Measurements from ENCODE around the gene CPA5. TPM values are rescaled to one million over a fixed set of nuclear protein-coding genes. Genes with fewer than 3 reads are reported as not detected.
"Not testable (repeated sequence)": the region's sequence is repeated elsewhere in the genome, so short reads cannot be mapped to it uniquely, and the experiment has no call there.

Gene CPA5
- not detected in 2 replicates for total RNA-seq

DNA sequence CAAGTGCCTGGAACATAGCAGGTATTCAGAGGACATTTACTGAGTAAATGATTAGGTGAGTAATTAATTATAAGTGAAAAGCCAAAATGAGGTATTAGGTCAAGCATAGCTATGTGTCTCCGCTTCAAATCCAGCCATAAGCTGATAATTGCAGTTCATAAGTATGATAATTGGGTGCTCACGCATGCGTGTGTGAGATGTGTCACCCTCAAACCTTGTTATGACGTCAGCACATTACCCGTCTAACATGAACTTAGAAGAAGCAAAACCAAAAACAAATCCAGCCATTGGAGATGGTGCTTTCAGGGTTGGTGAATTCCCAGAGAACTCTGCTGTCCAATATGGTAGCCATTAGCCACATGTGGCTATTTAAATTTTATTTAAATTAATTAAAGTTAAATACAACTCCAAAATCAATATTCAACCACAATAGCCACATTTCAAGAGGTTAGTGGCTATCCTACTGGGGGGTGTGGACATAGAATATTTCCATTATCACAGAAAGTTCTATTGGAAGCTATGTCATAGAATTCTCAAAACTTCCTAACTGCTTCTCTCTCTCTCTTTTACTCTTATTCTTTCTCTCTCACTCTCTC lies at the start of gene CPA5:
Gene CPA5 (plus strand): TSS at position 546 of the 596 bp plus-strand sequence. CDS start 1,670 bp downstream, outside the sequence.
- DNase-seq (ENCODE audit: low read depth), result peak; percentile 57

GRCh38 chr7:130296221-130296951 lies 48.2 kb upstream of the CPA5 start:
- DNase-seq (ENCODE audit: low read depth), result no peak

DNA sequence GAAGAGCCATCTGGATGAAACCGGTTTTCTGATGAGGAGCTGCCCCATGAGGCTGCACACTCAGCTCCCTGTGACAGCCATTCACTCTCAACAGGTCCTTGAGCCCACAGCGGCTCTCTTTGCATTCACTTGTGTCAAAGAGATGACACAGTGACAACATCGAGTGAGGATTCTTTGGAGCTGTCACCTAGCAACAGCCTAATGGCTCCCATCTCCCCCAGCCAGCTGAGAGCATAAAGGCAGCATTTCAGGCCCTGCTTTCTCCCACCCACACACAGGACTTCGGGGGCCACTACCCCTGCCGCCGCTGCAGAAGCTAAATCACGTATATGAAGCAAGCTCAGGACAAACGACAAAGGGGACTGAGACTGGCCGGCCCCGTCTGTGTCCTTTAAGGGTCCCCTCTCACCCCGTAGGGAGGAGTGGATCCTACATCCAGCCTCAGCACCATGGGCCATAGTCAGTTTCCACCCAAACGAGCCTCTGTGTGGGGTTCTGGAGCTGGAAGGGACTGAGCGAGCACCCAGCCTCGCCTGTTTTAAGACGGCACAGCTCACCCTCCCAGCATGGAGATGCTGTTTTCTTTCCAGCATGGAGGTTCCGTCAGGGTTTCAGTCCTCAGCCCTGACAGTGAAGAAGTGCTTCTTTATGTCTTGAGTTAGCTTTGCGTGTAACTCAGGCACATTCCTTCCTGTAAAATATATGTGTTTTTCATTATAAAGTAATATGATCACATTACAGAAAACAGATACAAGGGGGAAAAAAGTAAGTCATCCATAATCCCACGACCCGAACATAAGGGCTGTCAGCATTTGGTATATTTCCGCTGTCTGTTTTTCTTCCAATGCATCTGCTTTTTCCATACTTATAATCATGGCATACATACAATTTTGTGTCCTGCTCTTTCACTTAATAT lies 46.7 kb upstream of the CPA5 start:
- DNase-seq (ENCODE audit: low read depth), result no peak

DNA sequence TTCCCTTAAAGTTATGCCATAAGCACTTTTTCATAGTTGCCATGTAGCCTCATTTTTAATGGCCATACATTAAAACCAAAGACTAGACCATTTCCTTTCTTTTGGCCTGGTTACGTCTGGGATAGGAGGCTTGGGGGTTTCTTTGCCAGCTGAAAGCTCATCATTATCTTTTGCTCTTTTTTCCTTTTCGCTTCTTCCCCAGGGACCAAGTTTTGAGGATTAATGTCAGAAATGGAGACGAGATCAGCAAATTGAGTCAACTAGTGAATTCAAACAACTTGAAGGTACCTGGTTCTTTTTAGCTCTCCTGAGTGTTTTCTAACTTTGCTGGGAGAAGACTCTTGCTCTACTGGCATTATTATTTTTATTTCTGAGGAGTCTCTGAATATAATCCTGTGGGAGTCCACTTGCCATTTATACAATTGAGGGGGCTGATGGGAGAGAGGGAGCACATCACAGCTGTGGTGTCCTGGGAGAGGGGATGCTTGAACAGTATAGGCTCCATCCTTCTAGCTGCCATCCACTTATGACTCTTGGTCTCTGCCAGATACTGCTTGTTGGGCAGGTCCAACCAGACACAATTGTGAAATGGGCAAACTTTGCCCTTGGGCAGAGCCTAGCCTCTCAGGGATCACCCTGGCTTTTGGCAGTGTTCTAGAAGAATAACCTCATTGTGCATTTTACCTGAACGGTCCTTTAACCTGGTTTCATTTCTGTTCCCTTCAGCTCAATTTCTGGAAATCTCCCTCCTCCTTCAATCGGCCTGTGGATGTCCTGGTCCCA lies 45.9 kb upstream of the CPA5 start:
- no peak for DNase-seq (ENCODE audit: low read depth)

DNA sequence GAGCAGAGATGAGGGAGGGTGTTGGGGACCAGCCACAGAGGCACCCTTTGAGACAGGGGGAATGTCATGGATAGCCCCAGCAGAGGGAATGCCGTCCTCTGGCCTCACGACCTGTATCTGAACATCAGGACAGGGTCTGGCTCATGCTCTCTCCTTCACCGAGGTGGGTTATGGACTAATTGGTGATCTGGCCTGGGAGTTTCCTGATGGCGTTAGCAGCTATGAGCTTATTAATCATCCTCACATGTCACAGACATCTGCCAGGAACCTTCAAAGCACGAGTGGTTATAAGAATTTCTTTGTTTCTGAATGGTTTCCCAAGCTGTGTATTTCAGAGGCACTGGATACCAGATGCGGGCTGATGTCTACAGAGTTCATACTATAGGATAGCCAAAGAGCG lies 44.8 kb upstream of the CPA5 start:
- DNase-seq (ENCODE audit: low read depth), result no peak

DNA sequence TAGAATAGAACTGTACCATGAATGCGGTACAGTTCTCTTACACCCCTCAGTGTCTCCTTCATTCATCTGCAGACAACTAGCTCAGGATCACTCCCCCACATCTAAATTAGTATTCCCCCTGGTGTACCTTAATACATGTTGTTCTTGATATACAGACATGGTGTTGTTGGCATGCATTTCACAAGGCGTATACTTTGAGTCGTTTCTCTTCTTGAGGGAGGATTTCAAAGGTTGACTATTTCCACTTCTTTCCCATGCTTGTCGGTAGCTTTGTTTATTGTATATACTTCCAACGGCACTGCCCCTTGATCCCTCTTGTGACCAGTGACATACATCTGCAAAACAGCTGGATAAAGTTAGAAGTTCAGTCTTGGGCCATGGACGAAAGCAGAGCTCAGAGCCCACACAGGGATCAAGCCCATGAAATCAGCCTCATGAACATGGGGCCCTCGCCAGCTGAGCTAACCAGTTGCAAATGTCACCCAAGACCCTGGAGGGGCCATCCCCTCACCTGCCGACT lies 43.1 kb upstream of the CPA5 start:
- no peak for DNase-seq (ENCODE audit: low read depth)

GRCh38 chr7:130302649-130303048 lies 42.0 kb upstream of the CPA5 start:
- no peak for DNase-seq (ENCODE audit: low read depth)

- DNase-seq (ENCODE audit: low read depth), result no peak
Measured at GRCh38 chr7:130303127-130303526, 41.5 kb upstream of the CPA5 start.

GRCh38 chr7:130303551-130303950 lies 41.1 kb upstream of the CPA5 start:
- DNase-seq (ENCODE audit: low read depth), result no peak

- DNase-seq (ENCODE audit: low read depth), result no peak
Measured at GRCh38 chr7:130303982-130304381, 40.6 kb upstream of the CPA5 start.

DNA sequence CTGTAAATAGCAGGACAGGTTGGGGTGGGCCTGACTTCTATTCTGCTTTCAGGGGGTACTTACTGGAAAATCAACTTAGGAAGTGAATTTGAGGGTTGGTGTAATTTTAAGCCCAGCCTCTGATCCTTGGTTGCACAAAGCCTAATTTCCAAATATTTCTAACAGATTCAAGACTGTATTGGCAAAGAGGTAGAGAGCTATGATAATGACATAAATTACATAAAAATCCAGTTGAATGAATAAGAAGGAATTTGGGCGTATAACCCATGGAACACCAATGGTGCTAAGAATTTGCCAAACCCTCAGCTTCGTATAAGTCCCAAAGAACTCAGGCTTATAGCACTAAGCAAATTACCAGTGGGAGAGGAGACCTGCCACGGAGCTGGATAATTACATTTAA lies 39.7 kb upstream of the CPA5 start:
- no peak for DNase-seq (ENCODE audit: low read depth)

DNA sequence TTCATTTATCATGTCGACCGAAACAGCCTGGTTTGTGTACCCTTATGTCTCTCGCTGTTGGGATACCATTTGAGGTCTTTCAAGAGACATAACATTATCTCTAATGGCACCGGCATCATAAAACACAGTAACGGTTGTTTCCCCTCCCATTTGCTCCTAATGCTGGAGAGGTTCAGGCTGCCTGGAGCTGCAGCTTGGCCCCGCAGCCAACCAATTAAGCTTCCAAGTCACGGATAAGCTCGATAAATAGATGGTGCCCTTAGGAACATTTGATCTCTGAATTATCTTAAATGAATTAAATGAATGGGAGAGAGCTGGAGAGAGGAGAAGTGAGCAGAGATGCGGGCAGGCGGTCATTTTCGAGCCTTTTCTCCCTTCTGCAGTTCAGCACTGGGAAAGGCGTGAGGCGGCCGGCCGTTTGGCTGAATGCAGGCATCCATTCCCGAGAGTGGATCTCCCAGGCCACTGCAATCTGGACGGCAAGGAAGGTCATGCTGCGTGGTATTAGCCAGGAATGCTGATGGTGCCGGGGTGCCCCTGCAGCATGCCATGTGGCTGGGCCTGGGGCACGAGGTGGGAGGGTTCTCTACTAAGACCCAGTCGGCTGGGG lies 39.1 kb upstream of the CPA5 start:
- no peak for DNase-seq (ENCODE audit: low read depth)

DNA sequence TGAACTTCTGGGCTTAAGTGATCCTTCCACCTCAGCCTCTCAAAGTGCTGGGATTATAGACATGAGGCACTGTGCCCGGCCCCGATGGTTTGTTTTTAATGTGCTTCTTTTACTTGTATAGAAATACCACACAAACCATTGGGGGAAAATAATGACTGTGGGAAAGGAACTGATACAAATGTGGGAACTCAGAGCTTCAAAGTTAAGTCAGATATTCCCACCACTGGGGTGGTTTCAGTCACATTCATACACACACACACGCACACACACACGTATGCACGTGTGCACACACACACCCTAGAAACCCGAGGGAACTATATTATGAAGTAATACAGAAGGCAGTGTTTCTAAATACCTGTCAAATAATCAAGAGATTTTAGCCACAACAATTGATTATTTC lies 34.6 kb upstream of the CPA5 start:
- DNase-seq (ENCODE audit: low read depth), result no peak

DNA sequence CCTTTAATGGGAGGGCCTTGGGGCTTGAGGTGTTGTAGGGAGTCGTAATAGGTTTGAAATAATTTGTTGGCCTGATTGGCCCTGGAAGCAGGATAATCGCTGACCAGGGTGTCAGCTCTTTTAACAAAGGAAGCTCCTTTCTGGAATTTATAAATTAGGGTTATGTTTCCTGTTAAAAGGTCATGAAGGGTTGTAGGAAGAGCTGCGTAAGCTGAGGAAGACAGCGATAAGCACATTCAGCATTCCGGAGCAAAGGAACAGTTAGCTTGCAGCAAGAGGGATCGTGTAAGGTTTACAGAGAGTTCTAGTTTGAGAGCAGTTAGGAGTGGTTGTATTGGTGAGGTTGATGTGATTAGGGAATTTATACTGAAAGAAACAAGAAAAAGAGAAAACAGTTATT lies 30.3 kb upstream of the CPA5 start:
- DNase-seq (ENCODE audit: low read depth), result no peak

DNA sequence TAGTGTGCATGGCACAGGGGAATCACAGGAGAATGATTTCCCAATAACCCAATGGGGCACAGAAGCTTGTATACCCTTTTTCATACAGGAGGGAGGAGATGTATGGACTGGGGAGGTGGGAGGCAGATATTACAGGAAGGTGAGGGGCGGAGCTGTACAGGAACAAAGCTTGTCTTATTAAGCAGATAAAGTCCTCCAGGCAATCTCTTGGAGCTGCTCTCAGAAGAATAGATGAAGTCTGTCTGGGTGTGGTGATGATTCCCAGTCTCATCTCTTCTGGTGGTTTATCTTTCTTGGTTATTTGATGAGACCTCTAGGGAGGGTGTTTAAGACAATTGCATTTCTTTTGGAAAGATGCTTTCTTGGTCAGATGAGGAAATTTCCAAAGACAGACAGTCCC lies 25.1 kb upstream of the CPA5 start:
- DNase-seq (ENCODE audit: low read depth), result no peak

GRCh38 chr7:130321542-130322229 lies 22.9 kb upstream of the CPA5 start:
- not testable (repeated sequence) for DNase-seq (ENCODE audit: low read depth)

- DNase-seq (ENCODE audit: low read depth), result no peak
Measured at GRCh38 chr7:130322615-130323014, 22.0 kb upstream of the CPA5 start.

DNA sequence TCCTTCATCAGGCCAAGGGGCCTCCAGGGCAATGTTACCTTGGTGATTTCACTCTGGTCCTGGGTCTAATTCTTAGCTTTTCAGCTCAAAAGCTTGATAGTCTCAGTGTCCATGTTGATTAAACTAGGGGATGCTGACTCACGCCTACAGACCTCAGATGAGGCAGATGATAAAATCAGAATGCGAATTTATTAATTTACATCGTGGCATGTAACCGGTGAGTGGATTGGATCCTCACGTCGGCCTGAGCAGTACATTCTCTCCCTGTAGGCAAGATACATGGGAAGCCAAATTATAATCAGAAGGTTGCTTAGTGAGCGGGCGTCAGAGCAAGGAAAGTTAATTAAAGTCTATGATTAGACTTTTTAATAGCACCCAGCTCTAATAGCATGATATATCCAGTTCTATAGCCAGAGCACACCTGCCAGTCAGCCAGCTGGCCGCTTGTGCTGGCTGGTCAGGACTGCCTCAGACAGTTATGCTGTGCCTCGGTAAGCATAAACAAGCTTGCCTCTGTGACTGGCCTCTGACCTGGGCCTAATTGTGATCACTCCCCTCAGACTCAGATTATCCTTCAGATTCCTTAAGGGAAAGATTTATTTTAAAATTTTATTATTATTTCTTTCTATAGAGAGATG lies 20.2 kb upstream of the CPA5 start:
- DNase-seq (ENCODE audit: low read depth), result no peak

- no peak for DNase-seq (ENCODE audit: low read depth)
Measured at GRCh38 chr7:130329681-130330080, 14.9 kb upstream of the CPA5 start.
